AG10803 (cell line): ENCODE measurements around the gene BCAS1.

Experiments
- DNase-seq: peaks from one replicate; pipeline ENCODE4 v3.0.0; 2010; ENCODE audit warnings: low read depth
- H3K4me3 ChIP-seq: 2 replicates; pipeline ENCODE4 v1.5.1; 2011; ENCODE audit warnings: mild to moderate bottlenecking, low read length, control low read depth
- TF ChIP-seq, protein P1 (sequence below): conservative IDR thresholded peaks from 2 replicates; pipeline ENCODE4 v1.5.1; 2011; ENCODE audit warnings: mild to moderate bottlenecking, low read length, control low read depth, inconsistent platforms

The BCAS1 gene

DNA sequence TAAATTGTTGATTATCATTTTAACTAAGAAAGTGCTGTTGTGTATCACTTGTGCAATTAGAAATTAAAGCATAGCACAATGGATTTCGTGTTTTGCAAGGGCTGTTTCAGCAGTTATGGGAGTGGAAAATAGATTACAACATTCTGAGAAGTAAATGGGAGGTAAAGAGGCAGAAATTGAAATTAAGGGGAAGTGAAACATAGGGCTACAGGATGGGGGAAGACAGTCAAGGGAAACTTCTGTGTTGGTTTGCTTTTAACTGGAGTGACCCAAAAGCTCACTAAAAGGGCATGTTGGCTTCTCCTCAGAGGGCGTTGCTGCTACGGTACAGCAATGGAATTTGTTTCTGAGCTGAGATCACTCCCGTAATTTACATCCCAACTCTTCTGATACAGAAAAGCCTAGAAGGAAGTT, 147.5 kb downstream of the BCAS1 start:
- H3K4me3 ChIP-seq, result no peak overlapping the region
- TF ChIP-seq, protein P1, sequence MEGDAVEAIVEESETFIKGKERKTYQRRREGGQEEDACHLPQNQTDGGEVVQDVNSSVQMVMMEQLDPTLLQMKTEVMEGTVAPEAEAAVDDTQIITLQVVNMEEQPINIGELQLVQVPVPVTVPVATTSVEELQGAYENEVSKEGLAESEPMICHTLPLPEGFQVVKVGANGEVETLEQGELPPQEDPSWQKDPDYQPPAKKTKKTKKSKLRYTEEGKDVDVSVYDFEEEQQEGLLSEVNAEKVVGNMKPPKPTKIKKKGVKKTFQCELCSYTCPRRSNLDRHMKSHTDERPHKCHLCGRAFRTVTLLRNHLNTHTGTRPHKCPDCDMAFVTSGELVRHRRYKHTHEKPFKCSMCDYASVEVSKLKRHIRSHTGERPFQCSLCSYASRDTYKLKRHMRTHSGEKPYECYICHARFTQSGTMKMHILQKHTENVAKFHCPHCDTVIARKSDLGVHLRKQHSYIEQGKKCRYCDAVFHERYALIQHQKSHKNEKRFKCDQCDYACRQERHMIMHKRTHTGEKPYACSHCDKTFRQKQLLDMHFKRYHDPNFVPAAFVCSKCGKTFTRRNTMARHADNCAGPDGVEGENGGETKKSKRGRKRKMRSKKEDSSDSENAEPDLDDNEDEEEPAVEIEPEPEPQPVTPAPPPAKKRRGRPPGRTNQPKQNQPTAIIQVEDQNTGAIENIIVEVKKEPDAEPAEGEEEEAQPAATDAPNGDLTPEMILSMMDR, result no peak
- DNase-seq, result peak; percentile 55

DNA sequence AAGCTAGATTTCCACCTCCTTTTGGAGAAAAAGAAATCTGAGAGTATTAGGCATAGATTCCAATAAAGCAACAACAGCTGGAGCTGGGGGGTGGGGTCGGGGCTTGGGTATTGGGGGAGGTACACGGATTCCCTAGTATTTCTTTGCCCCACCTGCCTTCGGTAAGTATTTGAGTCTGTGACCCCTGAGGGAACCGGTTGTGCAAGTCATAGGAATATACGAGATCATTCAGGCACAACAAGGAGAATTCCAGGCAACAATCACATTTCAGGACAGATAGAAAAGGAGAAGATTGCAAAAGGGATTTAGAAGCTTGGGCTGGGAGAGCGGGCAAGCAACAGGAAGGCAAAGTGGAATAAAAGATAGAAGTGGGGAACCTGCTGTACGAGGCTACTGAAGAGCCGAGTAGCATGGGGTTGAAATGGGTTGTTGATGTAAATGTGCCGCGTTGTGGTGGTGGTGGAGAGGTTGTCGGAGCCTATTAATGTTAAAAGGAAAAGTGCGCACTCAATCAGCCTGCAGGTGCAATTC, 148.9 kb downstream of the BCAS1 start:
- no peak overlapping the region for H3K4me3 ChIP-seq
- no peak for DNase-seq
- TF ChIP-seq, protein P1, result no peak

DNA sequence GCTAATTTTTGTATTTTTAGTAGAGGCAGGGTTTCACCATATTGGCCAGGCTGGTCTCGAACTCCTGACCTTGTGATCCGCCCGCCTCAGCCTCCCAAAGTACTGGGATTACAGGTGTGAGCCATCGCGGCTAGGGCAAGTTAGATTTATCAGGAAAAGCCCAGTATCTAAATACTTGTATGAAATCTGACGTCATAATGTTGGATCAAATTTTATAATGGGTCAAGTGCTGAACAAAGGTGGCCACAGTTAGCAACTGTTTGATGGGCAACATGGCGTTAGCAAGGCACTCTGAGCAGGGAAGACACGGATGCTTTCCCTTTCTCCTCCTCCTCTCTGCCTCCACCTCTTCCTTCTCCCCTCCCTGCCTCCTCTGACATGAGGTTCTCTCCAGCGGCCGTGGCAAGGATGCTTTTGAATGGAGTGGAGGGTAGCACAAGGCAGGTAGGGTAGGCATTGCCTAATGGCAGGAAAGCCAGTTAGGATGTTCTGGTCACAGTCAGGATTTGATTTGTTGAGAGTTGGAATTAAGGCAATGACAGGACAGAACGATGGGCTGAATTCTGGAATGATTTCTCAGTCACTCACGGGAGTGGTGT, 149.6 kb downstream of the BCAS1 start:
- no peak for DNase-seq
- TF ChIP-seq, protein P1, result no peak
- no peak overlapping the region for H3K4me3 ChIP-seq

DNA sequence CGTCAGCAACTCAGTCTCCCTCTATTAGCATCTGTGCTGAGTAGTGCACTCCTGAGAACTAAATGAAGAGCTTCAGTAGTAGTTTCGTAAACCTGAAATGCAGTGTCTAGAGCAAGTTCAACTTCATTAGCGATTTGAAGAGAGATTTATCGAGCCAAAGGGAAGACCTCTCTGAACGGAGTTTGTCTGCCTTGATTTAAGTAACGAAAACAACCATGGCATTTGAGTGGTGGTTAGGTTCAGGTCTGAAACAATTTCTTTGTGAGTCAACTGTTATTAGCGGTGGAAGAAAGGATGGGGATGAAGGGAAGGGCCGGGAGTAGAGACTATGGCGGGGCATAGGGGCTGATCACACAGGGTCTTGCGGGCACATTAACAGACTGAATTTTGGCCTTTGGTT, 150.5 kb downstream of the BCAS1 start:
- no peak for DNase-seq
- TF ChIP-seq, protein P1, result no peak
- no peak overlapping the region for H3K4me3 ChIP-seq

DNA sequence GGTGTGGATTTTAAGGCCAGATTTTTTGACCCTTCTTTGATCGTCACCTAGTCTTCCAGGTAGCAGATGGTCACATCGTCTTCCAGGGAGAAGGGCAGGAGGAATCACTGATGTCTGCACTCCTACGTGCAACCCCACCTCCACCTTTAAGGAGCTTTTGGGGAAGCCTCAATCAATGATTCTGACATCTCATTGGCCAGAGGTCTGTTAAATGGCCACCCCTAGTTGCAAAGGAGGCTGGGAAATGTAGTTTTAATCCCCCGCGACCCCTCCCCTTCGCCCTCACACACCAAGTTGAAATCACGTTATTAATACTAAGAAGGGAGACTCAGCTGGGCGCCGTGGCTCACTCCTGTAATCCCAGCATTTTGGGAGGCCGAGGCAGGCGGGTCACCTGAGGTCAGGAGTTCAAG, 151.4 kb downstream of the BCAS1 start:
- no peak for DNase-seq

DNA sequence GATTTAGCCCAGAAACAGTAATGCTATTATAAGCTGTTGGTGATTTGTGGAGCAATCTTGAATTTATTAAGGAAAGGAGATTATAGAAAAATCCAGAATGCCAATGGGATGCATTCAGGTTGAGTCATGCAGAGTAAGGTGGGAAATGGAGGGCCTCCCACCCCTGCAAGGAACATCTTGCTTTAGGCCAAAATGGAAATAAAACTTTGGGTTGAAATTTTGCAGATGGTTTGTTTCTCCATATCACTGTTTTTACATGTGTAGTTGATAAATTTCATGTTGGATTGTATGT, 152.4 kb downstream of the BCAS1 start:
- TF ChIP-seq, protein P1, result no peak
- H3K4me3 ChIP-seq, result no peak overlapping the region
- peak; percentile 72 for DNase-seq

More for the DNA sequence above, 151.4 kb downstream of the BCAS1 start:
- no peak overlapping the region for H3K4me3 ChIP-seq
- TF ChIP-seq, protein P1, result no peak

DNA sequence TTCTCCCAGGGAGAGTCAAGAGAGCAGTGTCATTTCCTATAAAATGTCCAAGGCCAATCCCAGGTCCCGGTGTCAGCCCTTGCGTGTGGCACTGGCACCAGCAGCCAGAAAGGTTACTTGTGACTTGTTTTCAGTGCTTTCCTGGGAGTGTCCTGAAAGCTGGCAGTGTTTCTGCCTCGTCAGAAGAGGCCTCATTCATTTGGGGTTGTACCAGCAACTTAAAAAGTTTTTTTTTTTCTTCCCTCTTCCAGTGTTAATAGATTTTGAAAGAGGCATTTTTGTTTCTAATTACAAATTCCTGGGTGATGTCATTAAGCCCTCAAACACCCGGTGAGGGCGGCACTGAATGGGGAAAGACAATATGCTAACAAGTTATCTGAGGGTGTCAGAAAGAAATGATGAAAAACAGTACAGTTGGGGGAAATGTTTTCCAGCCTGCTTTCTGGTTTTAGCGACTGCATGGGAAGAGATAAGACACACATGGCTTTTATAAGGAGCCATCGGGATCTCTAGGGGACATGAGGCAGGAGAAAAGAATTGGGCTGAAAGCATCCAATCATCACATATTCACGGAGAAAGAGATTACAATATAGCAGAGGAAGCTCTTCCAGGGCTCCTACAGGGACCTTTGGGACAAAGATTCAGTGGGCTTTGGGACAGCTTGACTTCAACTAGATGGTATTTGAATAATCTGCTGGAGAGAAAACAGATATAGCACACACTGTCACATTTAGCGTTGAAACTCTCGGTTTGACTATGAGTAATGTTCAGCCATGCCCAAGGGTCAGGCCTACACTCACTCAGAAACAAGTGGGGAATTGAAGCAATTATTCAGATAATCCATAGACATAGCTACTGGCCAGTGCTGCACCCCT, 153.0 kb downstream of the BCAS1 start:
- DNase-seq, result peak; percentile 95
- no peak overlapping the region for H3K4me3 ChIP-seq
- TF ChIP-seq, protein P1, result no peak
